K562 (cell line): ENCODE data around the gene ANKRD60. TPM values are rescaled to one million over a fixed set of nuclear protein-coding genes. Genes with fewer than 3 reads are reported as not detected.

Experiments
- CHD7 ChIP-seq: fragments of 200-600 bp; sonication (generic); IDR thresholded peaks from one replicate; pipeline ENCODE4 v1.6.1; 2012; ENCODE audit warnings: mild to moderate bottlenecking, low read depth, low read length, inconsistent platforms
- HDAC6 ChIP-seq: IDR thresholded peaks from 2 replicates; pipeline ENCODE4 v1.6.1; 2012; ENCODE audit warnings: low read depth, mild to moderate bottlenecking, control low read depth, inconsistent platforms, low read length, moderate library complexity
- HNRNPUL1 ChIP-seq: fragments of 200-400 bp; formaldehyde crosslinking; IDR thresholded peaks from 2 replicates; pipeline ENCODE4 v1.6.1; 2017; ENCODE audit warnings: low read length
- LEF1 ChIP-seq: fragments of 450-650 bp; IDR thresholded peaks from 2 replicates; pipeline ENCODE4 v1.6.1; 2016; ENCODE audit warnings: mild to moderate bottlenecking
- MTA3 ChIP-seq: fragments of 450-650 bp; formaldehyde crosslinking; IDR thresholded peaks from 2 replicates; pipeline ENCODE4 v1.6.1; 2017; ENCODE audit warnings: mild to moderate bottlenecking, borderline replicate concordance
- MTF1 ChIP-seq: fragments of 250-450 bp; sonication (Bioruptor Pico); IDR thresholded peaks from 2 replicates; pipeline ENCODE4 v1.9.0; 2021; ENCODE audit warnings: moderate library complexity, mild to moderate bottlenecking, inconsistent platforms, borderline replicate concordance
- PTTG1 ChIP-seq: fragments of 450-650 bp; IDR thresholded peaks from 2 replicates; pipeline ENCODE4 v1.6.1; 2016; ENCODE audit warnings: low read depth, mild to moderate bottlenecking, missing genetic modification characterization, missing compliant biosample characterization
- SLC30A9 ChIP-seq: fragments of 250-450 bp; sonication (Bioruptor Pico); IDR thresholded peaks from 2 replicates; pipeline ENCODE4 v1.8.0; 2022; ENCODE audit warnings: mild to moderate bottlenecking, moderate library complexity
- TEAD2 ChIP-seq: fragments of 450-650 bp; IDR thresholded peaks from 2 replicates; pipeline ENCODE4 v1.6.1; 2016; ENCODE audit warnings: missing genetic modification characterization, control low read depth, missing compliant biosample characterization
- UBTF ChIP-seq, 2 experiments: IDR thresholded peaks; 2 replicates each; pipeline ENCODE4 v1.6.1; 2012; ENCODE audit warnings: improper control_type of control experiment in 2 of 2, low read depth in 2 of 2, low read length in 2 of 2, borderline replicate concordance in 1 of 2
- ZC3H4 ChIP-seq: sonication (generic); formaldehyde crosslinking; IDR thresholded peaks from 2 replicates; pipeline ENCODE4 v1.9.0; 2021; ENCODE audit warnings: missing genetic modification reagents, borderline replicate concordance
- ZNF282 ChIP-seq: sonication (generic); formaldehyde crosslinking; IDR thresholded peaks from 2 replicates; pipeline ENCODE4 v1.8.1; 2023; ENCODE audit warnings: missing genetic modification reagents
- ZNF75A ChIP-seq: fragments of 450-650 bp; formaldehyde crosslinking; IDR thresholded peaks from 2 replicates; pipeline ENCODE4 v1.4.0; 2020; ENCODE audit warnings: mild to moderate bottlenecking
- ZNF780A ChIP-seq: fragments of 250-450 bp; sonication (Bioruptor Pico); IDR thresholded peaks from 2 replicates; pipeline ENCODE4 v1.5.0; 2021; ENCODE audit warnings: mild to moderate bottlenecking
- polyA plus RNA-seq, 8 experiments: library from polyadenylated mRNA; depleted of rRNA in 4 of 8; stranded (reverse) in 5 of 8; unstranded in 3 of 8; fragments of >200 nt; fragmentation: Nextera tagmentation in 2 of 8; fragmentation: Illumina TruSeq in 1 of 8; extraction: Ambion mirVana in 2 of 8; extraction: Trizol in 1 of 8; gene quantifications; 2 replicates each; pipeline versions ENCODE4 v1.2.1 to v1.2.3, GENCODE V29; 2011 to 2014; ENCODE audit warnings: inconsistent platforms in 1 of 8, missing spikeins in 1 of 8
- total RNA-seq, 7 experiments: library from RNA; depleted of rRNA in 6 of 7; stranded (reverse); fragments of >200 nt in 6 of 7; fragmentation: Illumina TruSeq in 2 of 7; extraction: Trizol in 2 of 7; gene quantifications; 2 replicates each; pipeline versions ENCODE4 v1.2.1 to v1.2.3, GENCODE V29; 2011 to 2021; ENCODE audit warnings: low replicate concordance in 1 of 7

Gene ANKRD60
- total and polyA plus RNA-seq, 9 of the 15 experiments (the other 6 are each of a cell fraction or from before 2014, with no cell fraction given) = not detected

- TF ChIP-seq CHD7 (no peak), ZNF282 (CRISPR knock-in tag) (no peak), ZNF780A (CRISPR knock-in tag) (no peak), TEAD2 (tag) (no peak), ZNF75A (peak; percentile 57; the same call in 1 of the 2 replicates), MTA3 (0 out of 2 replicates have a peak, but pooled peaks have one; percentile 50), LEF1 (peak; percentile 20; the same call in 1 of the 2 replicates), HDAC6 (no peak), ZC3H4 (CRISPR knock-in tag) (no peak), SLC30A9 (CRISPR knock-in tag) (no peak), PTTG1 (tag) (no peak), HNRNPUL1 (no peak), MTF1 (CRISPR knock-in tag) (no peak), UBTF (IDR thresholded peaks at IDR 0.05; ENCODE audit: borderline replicate concordance in 1 of 2, low read depth in 2 of 2, low read length in 2 of 2) (no peak)
Measured at GRCh38 chr20:58256842-58257241, 28.4 kb upstream of the ANKRD60 start (continued).
